GM20000 (cell line): ENCODE results near the gene SERINC3.

Experiments used
- DNase-seq: peaks from one replicate; pipeline ENCODE4 v3.0.0; 2012; ENCODE audit warnings: low spot score
- TF ChIP-seq, protein P1 (sequence below): IDR thresholded peaks from 2 replicates; pipeline ENCODE4 v1.5.1; 2012; ENCODE audit warnings: mild to moderate bottlenecking, control low read depth; ENCODE audit errors: extremely low read depth, missing control alignments

The SERINC3 gene

DNA sequence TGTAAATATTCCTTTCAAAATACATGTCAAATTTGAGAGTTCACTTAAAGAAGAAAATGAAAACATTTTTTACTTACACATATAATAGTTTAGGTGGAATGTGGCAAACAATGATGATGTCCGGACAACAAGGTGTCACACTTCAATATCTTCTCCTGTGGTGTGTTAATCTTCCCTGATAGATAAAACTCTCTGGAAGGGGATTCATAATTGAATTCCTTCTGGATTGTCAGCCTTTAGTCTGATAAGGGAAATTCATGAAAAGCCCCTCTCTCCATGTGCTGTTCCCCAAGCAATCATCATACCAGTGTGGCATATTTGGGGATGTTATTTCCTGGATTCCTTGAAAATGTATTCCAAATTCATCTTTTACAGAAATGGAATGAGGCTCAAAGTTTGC lies 971 bp upstream of the SERINC3 start:
- DNase-seq, result no peak
- TF ChIP-seq, protein P1, sequence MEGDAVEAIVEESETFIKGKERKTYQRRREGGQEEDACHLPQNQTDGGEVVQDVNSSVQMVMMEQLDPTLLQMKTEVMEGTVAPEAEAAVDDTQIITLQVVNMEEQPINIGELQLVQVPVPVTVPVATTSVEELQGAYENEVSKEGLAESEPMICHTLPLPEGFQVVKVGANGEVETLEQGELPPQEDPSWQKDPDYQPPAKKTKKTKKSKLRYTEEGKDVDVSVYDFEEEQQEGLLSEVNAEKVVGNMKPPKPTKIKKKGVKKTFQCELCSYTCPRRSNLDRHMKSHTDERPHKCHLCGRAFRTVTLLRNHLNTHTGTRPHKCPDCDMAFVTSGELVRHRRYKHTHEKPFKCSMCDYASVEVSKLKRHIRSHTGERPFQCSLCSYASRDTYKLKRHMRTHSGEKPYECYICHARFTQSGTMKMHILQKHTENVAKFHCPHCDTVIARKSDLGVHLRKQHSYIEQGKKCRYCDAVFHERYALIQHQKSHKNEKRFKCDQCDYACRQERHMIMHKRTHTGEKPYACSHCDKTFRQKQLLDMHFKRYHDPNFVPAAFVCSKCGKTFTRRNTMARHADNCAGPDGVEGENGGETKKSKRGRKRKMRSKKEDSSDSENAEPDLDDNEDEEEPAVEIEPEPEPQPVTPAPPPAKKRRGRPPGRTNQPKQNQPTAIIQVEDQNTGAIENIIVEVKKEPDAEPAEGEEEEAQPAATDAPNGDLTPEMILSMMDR, result no peak

DNA sequence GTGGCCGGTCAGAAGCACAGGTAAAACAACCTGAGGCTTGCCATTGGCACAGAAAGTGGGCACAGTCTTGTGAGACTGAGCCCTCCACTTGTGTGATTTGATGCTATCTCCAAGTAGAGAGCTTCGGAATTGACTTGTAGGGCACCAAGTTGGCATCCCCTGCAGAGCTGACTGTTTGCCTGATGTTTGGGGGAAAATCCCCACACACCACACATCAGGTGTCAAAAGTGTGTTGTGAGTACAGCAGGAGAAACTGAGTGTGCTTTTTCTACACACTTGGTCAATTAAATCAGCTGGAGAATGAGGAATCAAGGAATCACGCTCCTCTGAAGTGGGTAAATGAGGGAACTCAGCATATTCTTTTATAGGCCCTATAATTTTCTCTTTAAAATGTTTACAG lies 989 bp downstream of the SERINC3 start:
- no peak for DNase-seq
- TF ChIP-seq, protein P1, result no peak

DNA sequence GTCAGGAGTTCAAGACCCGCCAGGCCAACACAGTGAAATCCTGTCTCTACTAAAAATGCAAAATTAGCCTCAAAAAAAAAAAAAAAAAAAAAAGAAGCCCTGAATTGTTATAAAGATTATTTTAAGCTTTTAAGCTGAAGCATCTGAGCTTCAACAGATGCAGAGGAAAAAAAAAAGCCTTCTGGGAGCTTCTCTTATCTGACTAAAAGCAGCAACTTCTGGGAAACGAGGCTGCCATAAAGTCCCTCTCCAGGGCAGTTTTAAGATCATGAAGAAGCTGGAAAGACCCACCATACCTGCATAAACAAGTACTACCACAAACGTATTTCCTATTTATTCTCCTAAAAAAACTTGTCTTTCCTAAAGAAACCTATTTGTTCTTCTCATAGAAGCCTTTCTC lies 3.6 kb downstream of the SERINC3 start:
- no peak for DNase-seq
- TF ChIP-seq, protein P1, result no peak

DNA sequence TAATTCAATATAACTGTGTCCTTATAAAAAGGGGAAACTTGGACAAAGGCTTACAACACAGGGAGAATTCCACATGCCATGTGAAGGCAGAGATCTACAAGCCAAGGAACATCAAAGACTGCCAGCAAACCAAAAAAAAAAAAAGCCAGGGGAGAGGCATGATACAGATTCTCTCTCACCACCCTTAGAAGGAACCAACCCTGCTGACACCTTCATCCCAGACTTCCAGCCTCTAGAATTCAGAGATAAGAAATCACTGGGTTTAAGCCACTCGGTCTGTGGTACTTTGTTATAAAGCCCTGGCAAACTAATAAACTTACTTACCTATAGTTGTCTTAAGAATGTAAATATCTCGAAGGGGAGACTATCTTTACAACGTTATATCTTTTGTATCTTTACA lies 4.4 kb downstream of the SERINC3 start:
- TF ChIP-seq, protein P1, result no peak
- DNase-seq, result no peak

DNA sequence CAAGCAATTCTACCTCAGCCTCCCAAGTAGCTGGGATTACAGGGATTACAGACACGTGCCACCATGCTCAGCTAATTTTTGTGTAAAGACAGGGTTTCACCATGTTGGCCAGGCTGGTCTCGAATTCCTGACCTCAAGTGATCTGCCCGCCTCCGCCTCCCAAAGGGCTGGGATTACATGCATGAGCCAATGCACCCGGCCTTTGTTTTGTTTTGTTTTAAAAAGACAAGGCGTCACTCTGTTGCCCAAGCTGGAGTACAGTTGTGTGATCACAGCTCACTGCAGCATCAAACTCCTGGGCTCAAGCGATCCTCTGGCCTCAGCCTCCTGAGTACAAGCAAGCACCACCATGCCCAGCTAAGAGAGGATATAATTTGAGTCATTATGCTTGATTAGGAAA lies 5.4 kb downstream of the SERINC3 start:
- TF ChIP-seq, protein P1, result no peak
- DNase-seq, result no peak

DNA sequence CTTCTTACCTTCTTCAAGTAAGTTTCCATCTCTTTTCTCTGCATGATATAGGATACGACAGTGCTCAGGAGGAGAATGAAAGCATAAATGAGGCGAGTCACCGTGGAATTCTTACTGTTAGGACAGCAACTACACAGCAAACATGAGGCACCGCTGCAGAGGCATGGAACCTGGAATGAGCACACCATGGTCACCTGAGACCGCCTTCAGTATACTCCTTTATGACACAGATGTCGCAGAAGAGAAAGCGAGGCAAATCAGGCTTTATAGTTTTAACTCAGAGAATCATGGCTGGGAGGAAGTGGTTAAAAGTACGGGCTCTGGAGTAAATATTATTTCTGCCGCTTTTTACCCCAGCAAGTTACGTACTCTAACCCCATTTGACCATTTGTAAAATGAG lies 8.0 kb downstream of the SERINC3 start:
- TF ChIP-seq, protein P1, result no peak
- no peak for DNase-seq

DNA sequence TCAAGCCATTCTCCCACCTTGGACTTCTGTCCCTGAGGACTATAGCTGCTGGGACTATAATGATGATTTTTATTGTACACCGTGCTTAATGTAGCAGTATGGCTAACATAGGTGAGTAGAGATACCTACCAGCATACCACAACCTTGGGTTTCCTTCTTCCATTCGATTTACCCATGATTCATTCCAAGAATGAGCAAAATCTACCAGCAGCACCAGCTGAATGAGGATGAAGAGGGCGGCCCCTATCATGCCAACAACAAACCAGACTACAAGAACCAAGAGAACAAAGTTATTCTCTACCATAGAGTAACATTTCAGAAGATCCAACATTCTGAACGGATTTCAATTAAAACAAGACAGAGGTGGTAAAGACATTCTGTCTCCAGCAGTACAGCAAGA lies 12.1 kb downstream of the SERINC3 start:
- TF ChIP-seq, protein P1, result no peak

More for the DNA sequence above, 12.1 kb downstream of the SERINC3 start:
- no peak for DNase-seq
